ENCODE measurements around the gene STXBP5L.

GRCh38 chr3:121436074-121436473 lies 528.1 kb downstream of the STXBP5L start:
- TF ChIP-seq CTCF (IDR thresholded peaks at IDR 0.05) (no peak), EZH2 (IDR thresholded peaks at IDR 0.05) (no peak), EZH2phosphoT487 (IDR thresholded peaks at IDR 0.05) (no peak)

Measured in neural progenitor cell (in vitro differentiated cells).